HG03060 (cell line): ENCODE results near the gene LIG1.
"Not testable (repeated sequence)": the region's sequence is repeated elsewhere in the genome, so short reads cannot be mapped to it uniquely, and the experiment has no call there.

Experiments used
- ATAC-seq: cut with Tn5 transposase; IDR thresholded peaks from one replicate; pipeline ENCODE4 v1.9.1; 2021; ENCODE audit warnings: low read depth, moderate number of reproducible peaks; ENCODE audit not compliant: unreplicated experiment

LIG1 gene

GRCh38 chr19:48088991-48089390, 81.2 kb downstream of the LIG1 start:
- not testable (repeated sequence) for ATAC-seq

GRCh38 chr19:48085904-48086864, 84.0 kb downstream of the LIG1 start:
- no peak for ATAC-seq

- no peak for ATAC-seq
Measured at GRCh38 chr19:48085076-48085475, 85.1 kb downstream of the LIG1 start.

- ATAC-seq: no peak
Measured at GRCh38 chr19:48081106-48081505, 89.0 kb downstream of the LIG1 start.

- ATAC-seq: not testable (repeated sequence)
Measured at GRCh38 chr19:48070177-48070769, 99.9 kb downstream of the LIG1 start.

GRCh38 chr19:48069435-48069834, 100.7 kb downstream of the LIG1 start:
- no peak for ATAC-seq
